Prostate gland (tissue), 2 donors: ENCODE results near the gene HDGF.

Experiments used
- CTCF ChIP-seq, 4 experiments: fragments of 200-600 bp in 2 of 4; fragments of 450-650 bp in 2 of 4; sonication (generic) in 2 of 4; IDR thresholded peaks; 1 replicate in 3 of 4; 2 replicates in 1 of 4; pipeline ENCODE4 v1.5.1; 2016 to 2019; ENCODE audit warnings: antibody characterized with exemption in 4 of 4, mild to moderate bottlenecking in 2 of 4, moderate library complexity in 2 of 4
- POLR2AphosphoS5 ChIP-seq: sonication (generic); formaldehyde crosslinking; IDR thresholded peaks from one replicate; pipeline ENCODE4 v1.6.1; 2017; ENCODE audit warnings: antibody characterized with exemption

- TF ChIP-seq CTCF (IDR thresholded peaks at IDR 0.05) (no peak), POLR2AphosphoS5 (no peak)
These were observed 46.1 kb downstream of the HDGF start, which contains the start of gene CRABP2 for GRCh38 chr1:156705321-156705917.
